DMS153 treated with DMSO at 0.1 percent for 48 hours (cell line): ENCODE data around the gene MBP.
"Not testable (repeated sequence)": the region's sequence is repeated elsewhere in the genome, so short reads cannot be mapped to it uniquely, and the experiment has no call there.

Source experiments
- DNase-seq: peaks from one replicate; lab custom pipeline; 2025; ENCODE audit not compliant: unreplicated experiment; lab: John Stamatoyannopoulos, UW

MBP gene

DNA sequence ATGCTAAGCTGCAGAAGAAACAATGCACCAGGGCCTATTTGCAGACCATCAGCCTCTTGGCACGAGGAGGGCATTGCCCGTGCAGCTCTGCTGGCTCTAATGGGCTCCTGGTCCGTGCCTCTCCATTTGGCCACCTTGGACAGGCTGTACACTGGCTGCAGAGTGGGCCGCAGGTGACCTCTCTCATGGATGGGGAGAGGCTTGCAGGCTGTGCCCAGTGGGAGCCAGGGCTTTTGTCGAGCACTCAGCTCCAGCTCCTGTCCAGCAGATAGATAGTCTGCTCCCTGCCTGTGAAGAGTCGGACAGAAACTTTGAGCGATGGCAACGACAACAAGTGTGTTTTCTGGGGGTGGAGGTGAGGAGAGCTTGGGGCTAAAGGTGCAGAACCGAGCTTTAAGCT lies 100.9 kb downstream of the MBP start:
- no peak for DNase-seq

DNA sequence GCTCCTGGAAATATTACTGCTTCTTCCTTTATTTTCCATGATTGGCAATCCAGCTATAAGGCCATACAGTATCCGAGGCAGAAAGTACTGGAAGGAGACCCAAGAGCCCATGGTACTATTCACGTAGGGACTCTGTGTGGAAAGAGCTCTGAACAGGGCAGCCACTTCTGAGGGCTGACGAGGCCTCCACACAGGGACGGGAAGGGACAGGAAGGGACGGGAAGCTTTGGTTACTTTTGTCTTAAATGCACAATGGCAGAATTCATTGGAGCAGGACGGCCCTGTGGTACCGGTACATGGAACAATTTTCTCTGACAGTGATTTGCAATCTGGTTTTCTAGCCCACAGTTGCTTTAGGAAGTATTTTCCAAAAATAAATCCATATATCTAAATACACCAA lies 102.4 kb downstream of the MBP start:
- DNase-seq, result no peak

DNA sequence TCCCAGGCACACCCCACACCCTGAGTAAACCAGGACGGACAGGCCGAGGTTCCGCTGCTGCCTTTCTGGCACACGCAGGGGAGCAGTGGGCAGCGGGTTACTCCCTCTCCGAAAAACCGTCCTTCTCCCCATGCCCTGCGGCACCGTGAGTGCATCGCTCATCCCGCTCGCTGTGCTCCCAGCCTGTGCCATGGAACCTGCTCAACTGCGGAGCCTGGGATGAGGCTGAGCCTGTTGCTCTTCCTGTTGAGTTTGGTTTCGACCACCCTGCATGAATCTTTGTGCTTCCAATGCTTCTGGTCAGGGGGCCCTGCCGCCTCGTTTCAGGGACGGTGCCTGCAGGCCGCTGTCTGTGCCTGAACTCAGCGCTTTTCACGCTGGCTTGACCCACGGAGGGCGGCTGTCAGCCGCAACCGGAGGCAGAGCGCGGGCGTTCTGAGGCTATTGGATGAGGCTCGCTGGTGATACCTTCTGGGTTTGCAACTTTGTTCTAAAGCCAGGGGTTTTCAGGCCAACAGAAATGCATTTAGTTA lies 106.7 kb downstream of the MBP start:
- no peak for DNase-seq

DNA sequence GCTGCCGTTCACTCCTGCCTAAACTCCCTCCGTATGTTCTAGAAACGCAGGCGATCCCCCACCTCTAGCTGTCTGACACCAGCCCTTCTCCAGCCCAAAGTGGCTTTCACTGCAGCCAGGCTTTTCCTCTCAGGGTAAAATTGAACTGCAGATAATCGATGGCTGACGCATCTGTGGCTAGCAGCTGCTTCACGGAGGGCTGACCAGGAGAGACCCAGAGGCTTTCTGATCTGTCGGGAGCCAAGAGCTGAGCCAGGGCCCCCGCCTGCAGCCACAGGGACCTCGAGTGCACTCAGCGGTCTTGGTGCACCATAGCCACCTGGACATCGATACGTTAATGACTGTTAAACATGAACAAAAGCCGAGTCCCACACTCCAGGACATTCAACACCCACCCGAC lies 107.5 kb downstream of the MBP start:
- no peak for DNase-seq

DNA sequence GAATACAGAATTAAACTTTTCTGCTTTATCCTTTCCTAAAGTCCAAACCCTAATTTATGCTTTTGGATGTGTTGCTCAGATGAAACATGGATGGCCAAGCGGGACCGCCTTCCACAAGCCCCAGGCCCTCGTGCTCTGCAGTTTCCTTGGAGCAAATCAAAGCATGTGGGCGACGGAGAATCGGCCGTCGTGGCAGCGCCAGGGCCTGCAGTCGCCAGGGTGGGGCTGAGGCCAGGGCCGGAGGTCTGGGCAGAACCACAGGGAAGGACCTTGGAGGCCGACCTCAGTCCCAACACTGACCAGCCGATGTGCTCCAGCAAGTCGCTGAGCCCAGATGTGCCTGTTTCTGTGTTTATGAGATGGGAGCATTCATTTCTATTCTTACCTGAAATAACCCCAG lies 108.1 kb downstream of the MBP start:
- no peak for DNase-seq

DNA sequence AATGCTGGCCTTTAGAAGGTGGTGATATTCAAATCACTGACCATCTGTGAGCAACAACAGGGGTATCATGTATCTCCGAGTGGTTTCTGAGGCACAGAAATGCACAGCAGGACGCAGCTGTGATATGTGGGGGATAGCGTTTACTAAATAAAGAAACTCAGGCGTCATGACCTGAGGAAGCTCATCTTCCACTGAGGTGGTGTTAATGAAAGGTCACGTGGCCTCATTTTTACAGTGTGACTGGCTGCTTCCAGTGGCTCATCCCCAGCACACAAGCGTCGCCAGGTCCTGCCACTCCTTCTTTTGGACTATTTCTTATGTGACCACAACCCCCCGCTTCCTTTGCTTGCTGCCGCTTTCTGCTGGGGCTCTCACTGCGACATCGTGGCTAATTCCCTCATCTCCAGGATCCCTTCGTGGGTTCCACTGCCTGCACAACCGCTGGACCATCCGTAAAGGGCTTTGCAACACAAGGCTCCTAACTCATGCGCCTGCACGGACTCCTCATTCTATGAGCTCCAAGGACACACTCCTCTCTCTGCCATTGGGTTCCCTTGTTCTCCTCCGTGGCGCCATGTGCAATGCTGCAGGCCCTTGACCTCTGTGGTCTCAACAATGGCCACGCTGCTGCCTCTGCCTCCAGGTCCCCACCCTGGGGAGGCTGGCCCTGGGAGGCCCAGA lies 109.3 kb downstream of the MBP start:
- DNase-seq, result no peak

DNA sequence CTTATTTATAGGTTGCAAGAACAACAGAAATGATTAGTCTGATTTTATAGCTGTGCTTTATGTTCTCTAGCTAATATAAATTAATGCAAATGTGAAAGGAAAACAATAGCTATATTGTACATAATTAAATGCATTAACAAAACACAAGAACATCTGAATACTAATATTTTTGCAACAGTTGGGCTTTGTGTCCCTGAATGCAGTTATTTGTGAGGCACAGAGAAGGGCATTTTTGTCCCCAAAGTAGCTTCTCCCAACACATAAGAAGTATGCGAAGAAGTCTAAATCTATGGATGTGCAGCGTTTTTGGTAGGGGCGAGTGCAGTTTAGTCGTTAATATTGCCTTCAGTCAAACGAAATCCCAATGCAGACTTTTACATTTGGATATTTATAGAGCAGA lies 110.0 kb downstream of the MBP start:
- DNase-seq, result no peak

DNA sequence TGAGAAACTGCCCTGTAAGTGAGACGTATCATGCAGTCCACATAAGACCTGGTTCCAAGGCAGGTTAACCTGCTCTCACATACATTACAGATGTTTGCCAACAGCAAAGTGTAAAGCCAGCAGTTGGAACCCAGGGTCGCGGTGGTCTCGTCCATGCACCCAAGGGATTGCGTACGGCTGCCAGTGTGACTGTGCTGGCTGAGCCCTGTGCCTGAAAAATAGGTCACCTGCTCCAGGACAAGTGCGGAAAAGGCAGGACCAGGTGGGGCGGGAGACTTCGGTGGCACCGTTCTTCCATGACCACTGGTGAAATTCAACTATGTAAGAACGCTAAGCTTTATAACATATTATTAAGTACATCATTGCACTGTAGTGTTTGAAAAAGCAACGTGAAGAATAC lies 110.5 kb downstream of the MBP start:
- DNase-seq, result no peak

DNA sequence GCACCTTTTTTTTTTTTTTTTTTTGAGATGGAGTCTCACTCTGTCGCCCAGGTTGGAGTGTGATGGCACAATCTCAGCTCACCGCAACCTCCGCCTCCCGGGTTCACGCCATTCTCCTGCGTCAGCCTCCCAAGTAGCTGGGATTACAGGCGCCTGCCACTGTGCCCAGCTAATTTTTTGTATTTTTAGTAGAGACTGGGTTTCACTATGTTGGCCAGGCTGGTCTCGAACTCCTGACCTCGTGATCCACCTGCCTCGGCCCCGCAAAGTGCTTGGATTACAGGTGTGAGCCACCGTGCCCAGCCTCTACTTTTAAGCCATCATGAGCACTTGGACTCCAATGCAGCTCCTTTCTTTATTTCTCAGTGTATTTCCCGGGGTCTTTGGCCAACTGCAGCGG lies 111.1 kb downstream of the MBP start:
- not testable (repeated sequence) for DNase-seq

DNA sequence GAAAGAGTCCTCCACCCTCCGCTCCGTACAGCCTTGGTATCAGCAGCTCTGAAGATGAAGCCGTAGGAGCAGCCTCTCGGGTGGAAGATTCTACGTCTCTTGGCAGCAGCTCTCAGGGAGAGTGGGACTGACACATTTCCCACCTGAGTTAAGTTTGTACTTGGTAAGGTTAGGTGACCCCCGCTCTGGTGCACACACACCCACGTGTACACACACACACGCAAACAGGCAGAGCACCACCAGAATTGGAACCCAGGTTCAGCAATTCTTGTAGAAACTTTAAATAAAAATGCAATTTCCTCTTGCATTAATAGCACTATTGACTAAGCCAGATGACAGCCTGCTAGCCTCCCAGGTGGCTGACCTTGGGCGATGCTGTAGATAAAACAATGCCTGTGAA lies 111.5 kb downstream of the MBP start:
- no peak for DNase-seq

DNA sequence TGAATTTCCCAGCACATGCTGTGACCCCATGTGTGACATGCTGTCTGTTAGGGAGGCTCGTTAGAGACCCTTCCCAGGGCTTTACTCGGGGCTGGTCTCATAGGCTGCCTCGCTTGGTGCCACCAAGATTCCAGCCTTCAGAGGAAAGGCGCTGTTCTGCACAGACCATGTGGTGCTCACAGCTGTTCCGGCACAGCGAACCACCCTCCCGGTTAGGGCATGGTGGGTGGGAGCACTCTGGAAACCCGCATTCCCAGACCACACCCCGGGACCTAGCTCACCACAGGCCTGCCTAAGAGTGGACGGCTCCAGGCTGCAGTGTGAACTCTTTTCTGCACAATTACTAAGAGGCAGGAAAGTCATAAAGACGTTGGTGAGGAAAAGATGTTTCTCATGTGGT lies 112.0 kb downstream of the MBP start:
- DNase-seq, result no peak

DNA sequence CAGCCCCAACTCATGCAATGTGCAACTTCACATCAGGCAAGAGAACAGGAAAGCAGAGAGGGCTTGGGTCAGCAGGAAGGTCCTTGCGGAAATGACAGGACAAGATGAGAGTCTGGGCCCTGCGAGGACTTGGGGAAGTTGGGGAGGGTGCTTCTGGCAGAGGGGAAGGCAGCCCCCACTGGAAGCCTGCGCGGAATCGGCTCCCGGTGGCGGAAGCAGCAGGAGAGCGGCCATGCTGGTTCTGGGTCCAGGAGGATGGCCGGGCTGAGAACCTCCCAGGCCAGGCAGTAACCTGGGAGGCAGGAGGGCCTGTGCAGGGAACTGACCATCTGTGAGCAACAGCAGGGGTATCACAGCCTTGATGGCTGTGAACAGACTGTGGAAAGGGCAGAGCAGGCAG lies 112.9 kb downstream of the MBP start:
- no peak for DNase-seq

DNA sequence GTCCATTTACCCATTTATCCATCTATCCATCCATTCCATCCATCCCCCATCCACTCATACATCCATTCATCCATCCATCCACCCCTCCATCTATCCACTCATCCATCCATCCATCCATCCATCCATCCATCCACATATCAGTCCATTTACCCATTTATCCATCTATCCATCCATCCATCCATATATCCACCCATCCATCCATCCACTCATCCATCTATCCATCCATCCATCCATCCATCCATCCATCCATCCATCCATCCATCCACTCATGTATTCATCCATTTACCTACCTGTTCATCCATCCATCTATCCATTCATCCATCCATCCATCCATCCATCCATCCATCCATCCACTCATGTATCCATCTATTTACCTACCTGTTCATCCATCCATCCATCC lies 113.9 kb downstream of the MBP start:
- DNase-seq, result not testable (repeated sequence)

DNA sequence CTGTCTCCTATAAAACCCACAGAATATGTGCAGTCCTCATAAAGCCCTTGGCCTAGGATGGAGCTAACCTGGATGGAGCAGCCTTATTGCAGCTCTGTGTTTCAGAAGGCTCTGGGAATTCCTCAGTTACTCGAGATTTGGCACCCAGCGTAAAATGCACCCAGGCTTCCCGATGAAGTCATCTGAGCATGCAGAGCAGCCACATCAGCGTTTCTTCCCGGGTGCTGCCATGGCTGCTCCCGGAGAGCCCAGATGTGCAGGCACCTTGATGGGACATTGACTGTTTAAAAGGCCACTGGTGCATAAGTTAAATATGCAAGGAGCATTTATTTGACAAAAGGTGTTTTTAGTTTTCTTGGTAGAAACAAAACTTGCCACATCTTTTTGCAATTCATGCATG lies 115.2 kb downstream of the MBP start:
- DNase-seq, result no peak

DNA sequence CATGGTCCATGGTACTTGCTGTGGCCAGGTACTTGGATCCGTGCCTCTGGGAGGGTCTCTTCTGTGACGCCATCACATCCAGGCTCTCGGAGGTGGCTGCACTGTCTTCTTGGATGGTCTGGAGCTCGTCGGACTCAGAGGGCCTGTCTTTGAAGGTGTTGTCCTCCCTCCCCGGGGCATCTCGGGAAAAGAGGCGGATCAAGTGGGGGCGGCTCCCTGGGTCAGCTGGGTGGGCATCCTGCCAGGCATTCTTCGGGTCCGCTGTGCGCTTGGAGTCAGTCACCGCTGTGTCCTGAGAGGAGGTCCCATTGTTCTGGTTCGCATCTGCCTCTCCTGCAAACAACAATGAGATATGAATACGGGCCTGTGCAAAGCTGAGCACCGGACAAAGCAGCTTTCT lies 115.6 kb downstream of the MBP start:
- no peak for DNase-seq

DNA sequence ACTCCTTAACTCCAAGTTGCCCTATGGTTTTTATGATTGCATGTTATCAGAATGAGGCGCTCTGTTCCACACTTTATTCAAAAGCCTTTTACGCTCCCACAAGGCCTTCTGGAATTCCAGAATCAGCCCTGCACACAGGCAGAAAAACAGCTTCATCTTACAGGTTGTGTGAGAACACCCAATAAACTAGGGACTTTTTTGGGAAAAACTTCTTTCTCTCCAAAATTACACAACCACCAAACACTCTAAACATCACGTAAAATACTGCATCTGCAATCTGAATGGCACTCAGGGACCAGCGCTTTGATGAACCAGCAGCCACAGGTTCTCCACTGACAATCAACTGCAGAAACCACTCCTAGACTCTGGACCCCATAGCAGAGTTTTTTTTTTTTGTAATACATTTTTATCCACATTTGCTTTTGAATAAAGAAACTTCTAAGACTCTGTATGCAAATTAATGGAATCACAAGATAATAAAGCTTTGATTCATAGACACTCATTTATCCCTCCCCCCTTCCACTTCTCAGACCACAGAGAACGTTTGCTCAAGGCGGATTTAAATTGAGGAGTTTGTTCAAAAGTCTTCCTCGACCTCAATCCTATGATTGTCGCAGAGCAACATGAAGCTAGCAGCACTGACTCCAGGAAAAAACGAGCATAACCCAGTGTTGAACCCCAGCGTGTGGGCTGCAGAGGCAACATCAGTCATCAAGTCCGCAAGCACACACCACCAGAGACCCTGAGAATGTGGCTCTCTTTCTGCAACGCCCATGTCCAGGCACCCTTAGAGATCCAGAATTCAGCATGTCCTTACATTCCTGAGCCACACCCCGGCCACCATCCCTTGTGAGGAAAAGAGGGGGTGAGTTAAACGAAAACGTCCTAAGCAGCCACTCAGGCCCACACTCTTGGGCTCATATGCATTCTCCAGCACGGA lies 116.5 kb downstream of the MBP start:
- no peak for DNase-seq

DNA sequence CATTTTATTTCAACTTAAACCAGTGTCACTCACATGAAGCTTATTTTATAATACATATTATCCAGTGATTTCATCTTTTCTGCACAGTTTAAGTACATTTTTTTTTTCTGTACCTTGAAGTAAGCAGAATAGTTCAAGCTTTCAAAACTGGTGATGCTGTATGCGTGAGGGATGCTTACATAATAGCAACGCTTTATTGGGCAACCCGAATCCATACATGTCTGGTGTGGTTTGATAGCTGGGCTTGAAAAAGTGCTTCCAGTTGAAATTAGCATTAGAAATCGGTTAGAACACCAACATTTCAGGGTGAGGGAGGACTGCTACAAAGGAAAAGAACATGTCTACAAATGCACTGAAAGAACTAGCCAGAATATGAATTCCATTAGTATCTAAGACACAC lies 117.4 kb downstream of the MBP start:
- DNase-seq, result no peak

DNA sequence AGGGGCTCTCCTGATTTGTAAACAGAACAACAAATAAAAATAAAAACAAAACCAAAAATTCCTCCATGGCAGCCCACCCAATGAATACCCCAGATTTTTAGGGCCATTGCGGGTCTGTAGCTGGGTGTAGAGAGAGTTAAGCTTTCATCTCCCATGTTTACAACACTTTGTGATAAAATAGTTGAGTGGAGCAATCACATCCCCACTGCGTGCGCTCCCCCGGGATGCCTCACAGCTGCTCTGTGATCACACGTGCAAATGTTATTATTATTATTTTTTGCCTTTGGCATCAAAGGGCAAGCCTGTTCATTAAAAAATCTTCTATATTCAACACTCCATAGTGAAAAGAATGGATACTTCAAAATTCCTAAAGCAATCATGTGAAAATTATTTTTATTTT lies 118.0 kb downstream of the MBP start:
- DNase-seq, result no peak

DNA sequence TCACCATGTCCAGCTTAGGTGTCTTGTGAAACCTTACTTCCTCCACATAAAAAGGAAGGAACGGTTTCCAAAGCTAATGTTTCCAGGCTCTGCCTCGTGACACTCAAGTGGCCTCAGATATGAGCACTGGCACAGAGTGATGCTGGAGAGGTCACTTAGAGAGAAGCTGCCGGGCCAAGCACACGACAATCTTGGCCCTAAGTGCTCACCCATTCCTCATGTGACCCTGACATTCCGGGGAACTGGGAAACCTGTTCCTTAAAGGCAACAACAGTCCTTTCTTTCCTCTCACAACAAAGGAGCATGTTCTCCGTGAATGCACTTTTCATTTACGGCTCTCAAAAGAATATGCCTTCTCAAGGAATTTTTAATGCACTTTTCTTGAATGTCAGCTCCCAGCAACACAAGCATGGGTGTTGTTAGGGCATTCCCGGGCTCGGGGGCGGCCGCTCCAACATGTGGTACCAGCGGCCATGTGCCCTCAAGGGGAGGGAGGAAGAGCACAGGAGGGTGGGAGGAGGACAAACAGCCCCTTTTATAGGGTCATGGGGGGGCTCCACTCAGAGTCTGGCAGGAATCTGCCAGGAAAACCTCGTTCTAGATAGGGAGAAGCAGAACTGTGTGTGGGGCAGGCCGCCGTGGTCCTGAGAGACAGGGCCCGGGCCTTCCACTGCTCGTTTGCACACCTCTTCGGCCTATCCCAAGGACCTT lies 118.6 kb downstream of the MBP start:
- DNase-seq, result no peak

DNA sequence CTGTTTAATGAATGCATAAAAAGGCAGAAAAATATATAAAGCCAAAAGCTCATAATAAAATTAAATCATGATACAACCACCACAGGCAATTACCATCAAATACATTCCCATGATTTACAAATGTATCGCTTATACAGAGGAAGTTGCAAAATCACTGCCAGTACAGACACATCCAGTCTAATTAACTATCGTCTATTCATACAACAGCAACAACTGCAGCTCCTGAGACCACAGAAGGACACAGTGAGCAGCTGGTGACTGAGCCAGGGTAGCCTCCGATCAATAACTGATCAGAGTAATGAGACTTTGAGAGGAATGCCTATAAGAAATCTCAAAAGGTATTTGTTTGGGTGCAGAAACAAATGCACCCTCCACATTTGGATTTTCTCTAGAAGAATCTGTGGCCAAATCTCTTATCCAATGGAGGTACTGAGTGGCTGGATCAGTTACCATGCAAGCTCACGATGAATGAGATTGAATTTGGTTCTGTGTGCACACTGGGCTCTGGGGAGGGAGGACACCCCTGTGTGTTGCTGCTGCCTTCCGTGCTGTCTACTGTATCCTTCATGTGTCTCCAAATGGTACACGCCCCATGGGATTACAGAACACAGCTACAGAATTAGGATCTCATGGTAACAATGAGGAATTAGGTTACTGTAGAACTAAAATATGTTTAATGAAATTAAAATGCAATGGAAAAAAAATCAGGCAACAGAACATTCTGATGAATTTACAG lies 119.6 kb downstream of the MBP start:
- no peak for DNase-seq

DNA sequence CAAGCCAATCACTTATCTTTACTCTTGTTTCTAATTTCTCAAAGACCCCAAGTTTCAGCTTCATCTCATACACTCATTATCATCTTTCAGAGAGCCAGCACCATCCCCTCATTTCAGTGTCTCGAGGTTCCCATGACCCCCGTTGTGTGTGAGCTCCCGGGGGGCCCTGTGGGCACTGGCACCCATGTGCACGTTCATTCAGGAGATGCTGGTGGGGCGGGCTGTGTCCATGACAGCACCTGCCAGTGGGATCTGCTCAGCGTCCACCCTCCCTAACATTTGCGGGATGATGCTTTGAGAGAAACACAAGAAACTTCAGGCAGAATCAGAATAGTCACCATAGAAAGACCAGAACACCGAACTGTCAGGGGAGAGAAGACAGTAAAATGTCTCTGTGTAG lies 120.5 kb downstream of the MBP start:
- DNase-seq, result no peak
